Testis (tissue), 3 donors: ENCODE measurements around the gene CALHM3. TPM values are rescaled to one million over a fixed set of nuclear protein-coding genes. Genes with fewer than 3 reads are reported as not detected.

ENCODE experiments used
- DNase-seq: peaks from one replicate; pipeline ENCODE4 v3.0.0-alpha.2; 2019
- H3K27ac ChIP-seq, 2 donors: fragments of 200-600 bp; sonication (generic); one replicate each; pipeline ENCODE4 v1.5.1; 2019
- H3K27me3 ChIP-seq: fragments of 200-600 bp; sonication (generic); one replicate; pipeline ENCODE4 v1.5.1; 2019
- H3K36me3 ChIP-seq: fragments of 200-600 bp; sonication (generic); one replicate; pipeline ENCODE4 v1.5.1; 2017; ENCODE audit warnings: low read depth; ENCODE audit errors: missing control alignments
- H3K4me1 ChIP-seq: fragments of 200-600 bp; sonication (generic); one replicate; pipeline ENCODE4 v1.5.1; 2019
- H3K4me3 ChIP-seq, 2 donors: fragments of 200-600 bp; sonication (generic); one replicate each; pipeline ENCODE4 v1.5.1; 2017 to 2019
- H3K9me3 ChIP-seq: fragments of 200-600 bp; sonication (generic); one replicate; pipeline ENCODE4 v1.5.1; 2017
- POLR2A ChIP-seq: fragments of 450-650 bp; IDR thresholded peaks from one replicate; pipeline ENCODE4 v1.6.1; 2017; ENCODE audit warnings: antibody characterized with exemption, mild to moderate bottlenecking, moderate library complexity
- WGBS, 2 donors: methylation state at CpG; one replicate each; pipeline ENCODE4 v1.1.5; 2018; 5-methylcytosine and 5-hydroxymethylcytosine counted together
- intact Hi-C: fragments of 100-400 bp; cut with DNase I; formaldehyde crosslinking; loops from one replicate; pipeline ENCODE4 v1.15.1; 2023; ENCODE audit warnings: low total_unique reads
- polyA plus RNA-seq: library from polyadenylated mRNA; stranded (reverse); fragments of 350-450 nt; fragmentation: Illumina TruSeq; extraction: RNeasy Lipid Tissue Mini Kit (QIAGEN cat#74804); gene quantifications from one replicate; pipeline ENCODE4 v1.2.3, GENCODE V29; 2014; ENCODE audit warnings: low read depth, low replicate concordance; ENCODE audit not compliant: insufficient read depth
- total RNA-seq, 2 donors: library from RNA; depleted of rRNA; stranded (reverse); fragments of >200 nt; gene quantifications; one replicate each; pipeline ENCODE4 v1.2.3, GENCODE V29; 2016
- TF ChIP-seq, protein P1 (sequence below), 3 experiments: fragments of 450-650 bp in 2 of 3; fragments of 200-600 bp in 1 of 3; sonication (generic) in 1 of 3; IDR thresholded peaks; one replicate each; pipeline ENCODE4 v1.5.1; 2016 to 2019; ENCODE audit warnings: antibody characterized with exemption in 3 of 3, mild to moderate bottlenecking in 2 of 3, moderate library complexity in 1 of 3

CALHM3 gene
- total and polyA plus RNA-seq, 3 donors from 2014 or later: 0.39 to 0.93 (median 0.88) TPM

DNA sequence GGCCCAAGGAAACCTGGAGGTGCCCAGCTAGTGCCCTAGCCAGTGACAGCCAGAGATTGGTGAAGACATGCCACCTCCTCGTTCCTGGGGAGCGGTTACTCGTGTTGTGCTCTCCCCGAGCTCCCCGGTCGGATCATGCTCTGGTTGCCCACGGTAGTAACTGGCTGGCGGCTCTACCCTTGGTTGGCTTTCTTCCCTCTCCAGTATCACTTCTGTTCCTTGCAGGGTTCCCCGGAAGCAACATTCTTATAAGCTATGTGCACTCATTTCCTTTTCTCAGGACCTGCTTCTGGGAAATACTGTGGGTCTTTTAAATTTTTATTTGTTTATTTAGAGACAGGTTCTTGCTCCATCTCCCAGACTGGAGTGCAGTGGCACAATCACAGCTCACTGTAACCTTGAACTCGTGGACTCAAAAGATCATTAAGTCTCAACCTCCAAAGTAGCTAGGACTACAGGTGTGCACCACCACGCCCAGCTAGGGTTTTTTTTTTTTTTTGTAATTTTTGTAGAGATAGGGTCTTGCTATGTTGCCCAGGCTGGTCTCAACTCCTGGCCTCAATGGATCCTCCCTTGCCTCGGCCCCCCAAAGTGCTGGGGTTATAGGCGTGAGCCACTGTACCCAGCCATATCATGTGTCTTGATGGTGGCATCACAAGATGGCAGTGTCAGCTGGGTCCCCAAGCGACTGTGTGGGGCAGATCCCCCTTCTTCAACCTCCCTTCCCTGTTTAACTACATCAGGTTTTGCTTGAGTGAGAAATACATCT lies 13.4 kb downstream of the CALHM3 start:
- no peak for DNase-seq
- H3K4me3 ChIP-seq: no peak overlapping the region
- 90 to 95% methylated on average over 14 of the region's 14 CpGs for WGBS, 2 donors
- H3K9me3 ChIP-seq: no peaks in the 10 kb centered on the region
- intact Hi-C loops: no loop called here
- H3K4me1 ChIP-seq: no peaks in the 10 kb centered on the region
- H3K27me3 ChIP-seq: no peaks in the 10 kb centered on the region
- TF ChIP-seq, protein P1, sequence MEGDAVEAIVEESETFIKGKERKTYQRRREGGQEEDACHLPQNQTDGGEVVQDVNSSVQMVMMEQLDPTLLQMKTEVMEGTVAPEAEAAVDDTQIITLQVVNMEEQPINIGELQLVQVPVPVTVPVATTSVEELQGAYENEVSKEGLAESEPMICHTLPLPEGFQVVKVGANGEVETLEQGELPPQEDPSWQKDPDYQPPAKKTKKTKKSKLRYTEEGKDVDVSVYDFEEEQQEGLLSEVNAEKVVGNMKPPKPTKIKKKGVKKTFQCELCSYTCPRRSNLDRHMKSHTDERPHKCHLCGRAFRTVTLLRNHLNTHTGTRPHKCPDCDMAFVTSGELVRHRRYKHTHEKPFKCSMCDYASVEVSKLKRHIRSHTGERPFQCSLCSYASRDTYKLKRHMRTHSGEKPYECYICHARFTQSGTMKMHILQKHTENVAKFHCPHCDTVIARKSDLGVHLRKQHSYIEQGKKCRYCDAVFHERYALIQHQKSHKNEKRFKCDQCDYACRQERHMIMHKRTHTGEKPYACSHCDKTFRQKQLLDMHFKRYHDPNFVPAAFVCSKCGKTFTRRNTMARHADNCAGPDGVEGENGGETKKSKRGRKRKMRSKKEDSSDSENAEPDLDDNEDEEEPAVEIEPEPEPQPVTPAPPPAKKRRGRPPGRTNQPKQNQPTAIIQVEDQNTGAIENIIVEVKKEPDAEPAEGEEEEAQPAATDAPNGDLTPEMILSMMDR (IDR thresholded peaks at IDR 0.05): no peak
- no peak for TF ChIP-seq POLR2A
- H3K27ac ChIP-seq: no peak overlapping the region
- no peaks in the 10 kb centered on the region for H3K36me3 ChIP-seq

GRCh38 chr10:103463499-103463898 lies 15.5 kb downstream of the CALHM3 start:
- no peak for DNase-seq
- 60 to 70% methylated on average over 4 of the region's 4 CpGs for WGBS, 2 donors
- TF ChIP-seq, protein P1 (IDR thresholded peaks at IDR 0.05): no peak
- TF ChIP-seq POLR2A: no peak

GRCh38 chr10:103459615-103460014 lies 19.4 kb downstream of the CALHM3 start:
- WGBS, 2 donors: 76 to 93% methylated on average over 2 to 4 of the region's 4 CpGs
- H3K27me3 ChIP-seq: no peaks in the 10 kb centered on the region
- no peaks in the 10 kb centered on the region for H3K4me1 ChIP-seq
- H3K36me3 ChIP-seq: no peaks in the 10 kb centered on the region
- no peaks in the 10 kb centered on the region for H3K9me3 ChIP-seq
- no peak for TF ChIP-seq POLR2A
- TF ChIP-seq, protein P1 (IDR thresholded peaks at IDR 0.05): no peak
- intact Hi-C loops: no loop called here
- H3K4me3 ChIP-seq: no peak overlapping the region
- no peak overlapping the region for H3K27ac ChIP-seq
- DNase-seq: no peak

More at GRCh38 chr10:103463499-103463898, 15.5 kb downstream of the CALHM3 start:
- no peaks in the 10 kb centered on the region for H3K4me1 ChIP-seq
- no peaks in the 10 kb centered on the region for H3K9me3 ChIP-seq
- intact Hi-C loops: no loop called here
- no peaks in the 10 kb centered on the region for H3K27me3 ChIP-seq
- no peaks in the 10 kb centered on the region for H3K36me3 ChIP-seq
- no peak overlapping the region for H3K4me3 ChIP-seq
- no peak overlapping the region for H3K27ac ChIP-seq

DNA sequence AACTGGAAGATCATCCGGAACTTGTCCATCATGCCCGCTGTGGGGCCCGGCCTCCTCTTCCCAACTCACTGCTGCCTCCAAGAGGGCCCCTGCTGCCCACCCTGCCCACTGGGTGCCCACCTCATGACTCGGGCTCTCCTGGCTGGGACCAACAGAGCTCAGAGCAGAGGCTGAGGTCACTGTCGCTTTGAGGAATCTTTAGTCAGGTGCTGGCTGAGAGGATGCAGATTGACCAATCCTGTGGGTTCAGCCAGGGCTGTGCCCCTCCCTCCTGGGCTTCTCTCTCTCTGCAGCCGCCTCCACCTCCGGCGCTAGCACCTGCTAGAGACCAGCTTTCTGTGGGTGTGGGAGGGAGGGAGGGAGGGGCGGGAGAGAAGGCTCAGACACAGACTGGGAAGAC lies 20.3 kb downstream of the CALHM3 start, which contains the start of gene CALHM1:
Gene CALHM1, minus strand, starts transcription at position 181 of the 400 bp plus-strand sequence. Its CDS starts 149 bp downstream, at position 32.
- Histone ChIP-seq H3K4me1 (no peaks in the 10 kb centered on the region), H3K27me3 (no peaks in the 10 kb centered on the region), H3K9me3 (no peaks in the 10 kb centered on the region), H3K36me3 (no peaks in the 10 kb centered on the region), H3K4me3 (no peak within 1 kb of the TSS), H3K27ac (no peak within 1 kb of the TSS)
- TF ChIP-seq, protein P1 (IDR thresholded peaks at IDR 0.05): no peak
- TF ChIP-seq POLR2A: no peak
- WGBS, 2 donors: 60 to 82% methylated on average over 3 to 9 of the region's 9 CpGs
- intact Hi-C loops: no loop called here
- no peak for DNase-seq
